CD1c-positive myeloid dendritic cell (primary cell): ENCODE data around the gene PHOX2B.

Experiments
- DNase-seq: peaks from one replicate; pipeline ENCODE4 v3.0.0-alpha.2; 2016; ENCODE audit errors: extremely low spot score

Gene PHOX2B

GRCh38 chr4:41748571-41749475, at the start of gene PHOX2B:
Gene PHOX2B (minus strand): TSS chr4:41748725. CDS start chr4:41748610, 115 bp downstream.
- DNase-seq = no peak

DNA sequence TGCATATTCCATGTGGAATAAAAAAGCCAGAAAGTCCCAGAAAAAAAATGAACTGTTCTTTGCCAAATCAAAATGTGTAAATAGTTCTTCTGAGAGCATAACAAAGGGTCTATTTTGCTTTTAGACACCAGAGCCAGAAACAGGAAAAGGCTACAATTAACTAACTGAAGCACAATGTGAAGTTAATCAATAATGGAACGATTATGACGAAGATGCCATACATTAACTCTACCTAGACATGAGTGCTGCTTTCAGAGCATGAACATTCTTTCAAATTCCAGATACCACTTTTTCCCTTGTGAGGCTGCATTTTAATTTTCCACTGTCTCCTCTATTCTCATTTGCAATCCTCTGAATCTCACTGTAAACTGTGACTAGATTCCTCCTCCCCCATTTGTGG, 48.7 kb upstream of the PHOX2B start:
- DNase-seq = no peak

- no peak for DNase-seq
These were observed 48.2 kb upstream of the PHOX2B start for GRCh38 chr4:41796545-41797210.

DNA sequence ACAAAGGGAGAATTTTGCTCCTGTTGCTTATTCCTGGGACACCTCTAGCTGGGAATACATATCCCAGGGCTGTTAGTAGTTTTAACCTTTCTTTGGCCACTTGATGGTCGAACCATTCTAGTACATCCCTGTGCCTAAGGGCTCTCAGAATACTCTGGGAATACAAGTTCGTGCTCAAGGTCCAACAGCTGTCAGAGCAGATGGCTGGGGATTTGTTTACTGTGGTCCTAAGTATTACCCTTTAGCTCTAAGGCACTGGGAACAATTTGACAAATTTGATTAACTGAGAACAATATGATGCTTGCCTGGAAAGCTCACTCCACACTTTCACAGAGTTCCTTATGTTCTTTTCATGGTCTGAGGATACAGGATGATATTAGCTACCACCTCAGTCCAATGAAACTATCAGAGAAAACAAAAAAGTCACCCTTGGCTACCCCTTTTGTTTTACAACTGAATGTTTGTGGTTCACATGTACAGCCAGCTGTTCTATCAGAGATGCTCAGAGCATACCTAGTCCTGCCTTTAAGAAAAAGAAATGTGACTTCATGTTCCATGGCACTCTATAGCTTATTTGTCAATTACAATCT, 47.4 kb upstream of the PHOX2B start:
- DNase-seq = no peak

DNA sequence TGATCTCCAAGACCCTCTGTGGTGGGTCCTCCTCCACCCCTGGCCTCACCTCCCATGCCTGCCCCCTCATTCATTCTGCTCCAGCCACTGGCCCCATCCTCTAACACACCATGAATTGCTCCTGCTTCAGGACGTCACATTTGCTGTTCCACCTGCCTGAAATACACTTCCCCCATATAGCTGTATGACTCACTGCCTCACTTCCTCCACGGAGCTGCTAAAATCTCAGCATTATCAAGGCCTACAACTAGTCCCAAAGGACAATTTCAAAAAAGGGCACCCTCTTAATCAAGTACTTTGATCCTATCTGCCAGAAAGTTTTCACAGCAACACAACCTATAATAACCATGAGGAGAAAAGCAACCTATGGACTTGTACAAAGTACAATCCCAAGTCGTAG, 43.6 kb upstream of the PHOX2B start:
- no peak for DNase-seq

GRCh38 chr4:41791557-41791956, 43.0 kb upstream of the PHOX2B start:
- DNase-seq = no peak

GRCh38 chr4:41787931-41788330, 39.4 kb upstream of the PHOX2B start:
- DNase-seq = no peak

DNA sequence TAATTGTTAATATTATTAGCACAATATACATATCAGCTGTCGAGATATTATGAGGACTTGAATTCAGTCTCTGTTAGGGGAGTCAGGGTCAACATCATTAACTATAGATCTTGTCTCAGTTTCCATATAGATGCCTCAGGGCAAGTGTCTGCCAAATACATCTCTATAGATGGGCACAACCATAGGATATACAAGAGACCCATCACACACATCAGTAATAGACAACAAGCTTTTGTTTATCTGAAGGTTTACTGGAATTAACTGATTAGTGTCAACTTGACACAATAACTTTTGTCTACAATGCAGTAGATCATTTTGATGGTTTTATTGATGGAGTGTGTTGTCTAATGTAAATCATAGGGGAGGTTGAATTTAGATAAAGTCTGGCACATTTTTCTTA, 37.1 kb upstream of the PHOX2B start:
- no peak for DNase-seq

GRCh38 chr4:41784191-41784979, 35.9 kb upstream of the PHOX2B start:
- no peak for DNase-seq

GRCh38 chr4:41776466-41776865, 27.9 kb upstream of the PHOX2B start:
- DNase-seq = no peak

- DNase-seq = no peak
These were observed 15.2 kb upstream of the PHOX2B start for GRCh38 chr4:41763729-41764128.

- no peak for DNase-seq
These were observed 10.4 kb upstream of the PHOX2B start for GRCh38 chr4:41758884-41759283.

DNA sequence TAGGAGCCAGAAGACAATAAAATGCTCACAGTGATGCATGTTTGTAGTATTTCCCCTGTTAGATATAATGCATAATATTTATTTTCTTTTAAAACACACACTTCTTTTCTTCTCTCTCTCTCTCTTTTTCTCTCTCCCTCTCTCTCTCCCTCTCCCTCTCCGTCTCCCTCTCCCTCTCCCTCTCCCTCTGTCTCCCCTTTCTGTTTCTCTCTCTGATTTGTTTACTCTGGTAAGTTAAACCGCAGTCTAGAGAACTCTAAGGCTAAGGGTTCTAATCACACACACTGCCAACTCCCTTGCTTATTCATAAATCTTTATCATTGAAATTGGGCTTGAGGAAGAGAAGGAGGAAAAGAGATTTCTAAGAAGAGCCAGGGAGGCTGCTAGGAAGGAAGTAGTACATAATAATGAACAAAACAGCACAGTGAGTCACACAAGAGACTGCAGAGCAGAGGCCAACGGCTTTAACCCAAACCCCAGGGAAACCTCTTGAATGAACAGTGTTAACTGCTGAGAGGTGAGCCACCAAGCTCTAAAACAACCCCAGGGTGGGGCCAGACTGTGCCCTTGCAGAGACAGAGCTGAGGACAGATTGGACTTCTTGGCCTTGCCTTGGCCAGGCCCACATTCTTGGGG, 9.1 kb upstream of the PHOX2B start:
- DNase-seq = no peak

GRCh38 chr4:41753942-41754341, 5.4 kb upstream of the PHOX2B start:
- no peak for DNase-seq

GRCh38 chr4:41752081-41752836, 3.7 kb upstream of the PHOX2B start:
- DNase-seq = no peak

- DNase-seq = no peak
These were observed 3.0 kb upstream of the PHOX2B start for GRCh38 chr4:41751449-41752061.

- no peak for DNase-seq
These were observed 2.3 kb upstream of the PHOX2B start for GRCh38 chr4:41750626-41751448.

DNA sequence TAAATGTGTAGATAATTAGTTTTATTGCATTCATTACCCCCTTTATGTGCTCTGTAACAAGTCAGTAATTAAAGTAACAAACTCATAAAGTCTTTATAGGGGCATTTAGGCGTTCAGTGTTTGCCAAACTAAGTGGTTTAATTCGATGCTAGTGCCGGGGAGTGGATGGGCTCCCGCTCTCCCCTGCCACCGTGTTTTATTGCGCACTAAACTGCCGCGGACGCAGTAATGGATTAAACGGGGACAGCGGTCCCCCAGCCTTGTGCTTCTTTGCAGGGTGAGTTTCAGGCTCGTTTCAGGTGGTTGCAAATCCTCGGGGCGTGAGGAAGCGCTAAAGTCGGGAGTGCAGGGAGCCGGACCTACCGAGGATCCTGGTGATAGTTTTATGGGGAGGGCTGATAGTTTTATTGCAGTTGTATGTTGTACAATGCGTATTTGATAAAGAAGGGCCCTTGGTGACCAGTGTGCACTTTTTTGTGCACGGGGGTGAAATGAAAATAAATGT, 1.6 kb upstream of the PHOX2B start:
- DNase-seq = no peak

GRCh38 chr4:41749631-41750039, 1.1 kb upstream of the PHOX2B start:
- no peak for DNase-seq
